ENCODE measurements around the gene CAVIN1.
A peak's percentile ranks its signal among the peaks of the same experiment; 100 is the strongest.

CAVIN1 gene

GRCh38 chr17:42442196-42442565 lies 19.1 kb upstream of the CAVIN1 start:
- no peak overlapping the region for H3K27ac ChIP-seq
- TF ChIP-seq CTCF (IDR thresholded peaks at IDR 0.05), result no peak
- DNase-seq (ENCODE audit: low spot score), result no peak
- no peak overlapping the region for H3K4me3 ChIP-seq

GRCh38 chr17:42441371-42442195 lies 18.5 kb upstream of the CAVIN1 start:
- no peak overlapping the region for H3K4me3 ChIP-seq
- no peak for DNase-seq (ENCODE audit: low spot score)
- TF ChIP-seq CTCF (IDR thresholded peaks at IDR 0.05), result no peak
- H3K27ac ChIP-seq, result no peak overlapping the region

GRCh38 chr17:42438600-42439567 lies 15.8 kb upstream of the CAVIN1 start:
- H3K27ac ChIP-seq, result no peak overlapping the region
- DNase-seq (ENCODE audit: low spot score), result no peak
- no peak overlapping the region for H3K4me3 ChIP-seq
- no peak for TF ChIP-seq CTCF (IDR thresholded peaks at IDR 0.05)

- H3K4me3 ChIP-seq, result no peak overlapping the region
- DNase-seq (ENCODE audit: low spot score), result no peak
- H3K27ac ChIP-seq, result peak overlapping the region; percentile 66 to 85
- no peak for TF ChIP-seq CTCF (IDR thresholded peaks at IDR 0.05)
Observed at GRCh38 chr17:42436391-42436790, 13.3 kb upstream of the CAVIN1 start.

- Histone ChIP-seq H3K4me3 (no peak overlapping the region), H3K27ac (no peak overlapping the region)
- no peak for DNase-seq (ENCODE audit: low spot score)
- no peak for TF ChIP-seq CTCF (IDR thresholded peaks at IDR 0.05)
Observed at GRCh38 chr17:42431758-42432161, 8.7 kb upstream of the CAVIN1 start.

- DNase-seq (ENCODE audit: low spot score), result no peak
- no peak overlapping the region for H3K4me3 ChIP-seq
- H3K27ac ChIP-seq, result no peak overlapping the region
- no peak for TF ChIP-seq CTCF (IDR thresholded peaks at IDR 0.05)
Observed at GRCh38 chr17:42429726-42430447, 6.8 kb upstream of the CAVIN1 start.

All from coronary artery (tissue), 2 donors.